Esophagus squamous epithelium (tissue), 4 donors: ENCODE measurements around the gene ARAP2.

Experiments
- CTCF ChIP-seq, 6 experiments: fragments of 450-650 bp in 4 of 6; fragments of 200-600 bp in 2 of 6; sonication (generic) in 2 of 6; IDR thresholded peaks; one replicate each; pipeline ENCODE4 v1.5.1; 2016 to 2019; ENCODE audit warnings: antibody characterized with exemption in 6 of 6, mild to moderate bottlenecking in 4 of 6, moderate library complexity in 4 of 6
- POLR2A ChIP-seq, 4 donors: fragments of 450-650 bp; IDR thresholded peaks; one replicate each; pipeline ENCODE4 v1.6.1; 2017; ENCODE audit warnings: antibody characterized with exemption in 4 of 4, mild to moderate bottlenecking in 4 of 4, moderate library complexity in 3 of 4

GRCh38 chr4:36189511-36190226, 54.6 kb downstream of the ARAP2 start:
- no peak for TF ChIP-seq CTCF (IDR thresholded peaks at IDR 0.05)
- no peak for TF ChIP-seq POLR2A (IDR thresholded peaks at IDR 0.05)
